Activated CD4-positive, alpha-beta memory T cell treated with anti-CD3 and anti-CD28 coated beads for 36 hours (primary cell): ENCODE results near the gene SEMA3B. TPM values are rescaled to one million over a fixed set of nuclear protein-coding genes. Genes with fewer than 3 reads are reported as not detected.
"Not testable (repeated sequence)": the region's sequence is repeated elsewhere in the genome, so short reads cannot be mapped to it uniquely, and the experiment has no call there.

Source experiments
- CTCF ChIA-PET: fragments of 350-600 bp; sonication (Branson Sonifier 250); formaldehyde crosslinking; loops from one replicate; lab custom pipeline; 2021; ENCODE audit warnings: antibody characterized with exemption, inconsistent platforms; lab: Charles Lee
- POLR2A ChIA-PET: fragments of 350-600 bp; sonication (Branson Sonifier 250); formaldehyde crosslinking; loops from one replicate; lab custom pipeline; 2021; ENCODE audit warnings: antibody characterized with exemption; lab: Charles Lee
- DNase-seq: peaks from one replicate; pipeline ENCODE4 v3.0.0-alpha.2; 2020
- H3K27ac Mint-ChIP-seq: one replicate; pipeline ENCODE4 v1.8.0; 2021; ENCODE audit warnings: mixed read lengths
- H3K27me3 Mint-ChIP-seq: one replicate; pipeline ENCODE4 v1.8.0; 2021; ENCODE audit warnings: mixed read lengths
- H3K36me3 Mint-ChIP-seq: one replicate; pipeline ENCODE4 v1.8.0; 2021; ENCODE audit warnings: mixed read lengths
- H3K4me1 Mint-ChIP-seq: one replicate; pipeline ENCODE4 v1.8.0; 2021; ENCODE audit warnings: low read depth, mixed read lengths
- H3K4me3 Mint-ChIP-seq: one replicate; pipeline ENCODE4 v1.8.0; 2021; ENCODE audit warnings: mild to moderate bottlenecking, mixed read lengths
- H3K9me3 Mint-ChIP-seq: one replicate; pipeline ENCODE4 v1.8.0; 2021; ENCODE audit warnings: mixed read lengths
- intact Hi-C: fragments of 100-400 bp; cut with micrococcal nuclease; formaldehyde crosslinking; loops from one replicate; pipeline ENCODE4 v1.15.1; 2023
- total RNA-seq, 2 experiments: library from RNA; stranded (reverse); gene quantifications; one replicate each; pipeline ENCODE4 v1.2.3, GENCODE V29; 2021

The SEMA3B gene
- total RNA-seq, 2 experiments from 2014 or later = 0.86 to 0.97 TPM

GRCh38 chr3:50266017-50266416, 2.9 kb upstream of the SEMA3B start:
- no peak overlapping the region for H3K4me3 Mint-ChIP-seq
- H3K27me3 Mint-ChIP-seq = no peaks in the 10 kb centered on the region
- intact Hi-C loops = no loop called here
- H3K36me3 Mint-ChIP-seq = no peaks in the 10 kb centered on the region
- no peak overlapping the region for H3K27ac Mint-ChIP-seq
- H3K9me3 Mint-ChIP-seq = no peaks in the 10 kb centered on the region
- H3K4me1 Mint-ChIP-seq = no peaks in the 10 kb centered on the region
- POLR2A ChIA-PET = interaction anchor here (1.5 kb wide), 1 partner anchor 20 kb away, joined by 6 read pairs; no protein-coding TSS in a partner anchor
- CTCF ChIA-PET = interaction anchor here (1.4 kb wide), 2 partner anchors 40 to 71 kb away, joined by 3 read pairs; no protein-coding TSS in a partner anchor
- DNase-seq = no peak

DNA sequence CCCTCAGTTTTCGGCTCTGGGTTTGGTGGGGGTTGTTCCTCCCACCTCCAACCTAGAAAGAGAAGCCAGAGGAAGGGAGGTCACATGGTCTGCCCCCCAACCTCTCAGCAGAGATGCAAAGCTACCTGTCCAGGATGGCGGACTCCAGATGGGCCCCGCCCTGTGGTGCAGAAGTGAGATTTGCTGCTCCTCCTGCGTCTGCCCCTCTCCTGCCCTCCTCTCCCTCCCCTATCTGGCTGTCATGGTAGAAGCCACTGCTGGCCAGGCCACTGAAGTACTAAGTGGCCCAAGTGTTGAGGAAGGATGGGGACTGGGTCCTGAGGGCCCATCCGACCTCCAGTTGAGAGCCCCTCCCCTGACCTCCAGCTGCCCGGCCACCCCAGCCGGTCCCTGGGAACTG, 2.1 kb upstream of the SEMA3B start:
- Mint-ChIP-seq H3K27me3 (no peaks in the 10 kb centered on the region), H3K4me1 (peaks cover 3% of the 10 kb centered on the region), H3K36me3 (no peaks in the 10 kb centered on the region), H3K27ac (no peak overlapping the region), H3K9me3 (no peaks in the 10 kb centered on the region), H3K4me3 (no peak overlapping the region)
- ChIA-PET CTCF (interaction anchor here (0.6 to 1.7 kb wide), 5 partner anchors 20 to 135 kb away, joined by 3 to 8 read pairs (median 3); no protein-coding TSS in a partner anchor), POLR2A (interaction anchor here (1.5 kb wide), 1 partner anchor 21 kb away, joined by 6 read pairs; no protein-coding TSS in a partner anchor)
- DNase-seq = no peak
- intact Hi-C loops = no loop called here

GRCh38 chr3:50267280-50267913, 1.6 kb upstream of the SEMA3B start:
- Mint-ChIP-seq H3K36me3 (no peaks in the 10 kb centered on the region), H3K4me1 (peaks cover 4% of the 10 kb centered on the region), H3K27me3 (no peaks in the 10 kb centered on the region), H3K4me3 (no peak overlapping the region), H3K9me3 (no peaks in the 10 kb centered on the region), H3K27ac (no peak overlapping the region)
- intact Hi-C loops = no loop called here
- ChIA-PET POLR2A (interaction anchor here (1.5 kb wide), 1 partner anchor 21 kb away, joined by 6 read pairs; no protein-coding TSS in a partner anchor), CTCF (interaction anchor here (0.6 to 1.7 kb wide), 5 partner anchors 21 to 135 kb away, joined by 3 to 8 read pairs (median 3); no protein-coding TSS in a partner anchor)
- DNase-seq = no peak

DNA sequence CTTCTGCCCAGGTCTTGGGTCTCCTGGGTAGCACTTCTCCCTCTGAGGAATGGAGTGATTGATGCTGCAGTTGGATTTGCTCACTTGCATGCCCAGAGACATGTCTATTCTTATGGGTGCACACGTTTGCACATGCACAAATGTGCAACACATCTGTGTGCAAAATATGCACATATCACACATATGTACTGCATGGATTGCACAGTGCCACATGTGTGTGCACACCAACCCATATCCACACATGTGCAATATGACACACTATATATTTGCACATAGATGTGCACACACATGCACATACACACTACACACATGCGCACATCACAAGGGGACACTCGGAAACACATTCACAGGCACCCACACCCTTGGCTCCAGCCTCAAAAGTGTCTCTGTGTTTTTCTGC, 671 bp upstream of the SEMA3B start:
- POLR2A ChIA-PET = no interaction called here
- Mint-ChIP-seq H3K27me3 (peaks cover 5% of the 10 kb centered on the region), H3K4me3 (no peak overlapping the region), H3K4me1 (peaks cover 10% of the 10 kb centered on the region), H3K27ac (no peak overlapping the region), H3K9me3 (no peaks in the 10 kb centered on the region), H3K36me3 (no peaks in the 10 kb centered on the region)
- CTCF ChIA-PET = interaction anchor here (1.7 kb wide), 1 partner anchor 21 kb away, joined by 8 read pairs; no protein-coding TSS in a partner anchor
- no peak for DNase-seq
- intact Hi-C loops = no loop called here

GRCh38 chr3:50269460-50269859, 513 bp downstream of the SEMA3B start:
- intact Hi-C loops = no loop called here
- no peak overlapping the region for H3K27ac Mint-ChIP-seq

DNA sequence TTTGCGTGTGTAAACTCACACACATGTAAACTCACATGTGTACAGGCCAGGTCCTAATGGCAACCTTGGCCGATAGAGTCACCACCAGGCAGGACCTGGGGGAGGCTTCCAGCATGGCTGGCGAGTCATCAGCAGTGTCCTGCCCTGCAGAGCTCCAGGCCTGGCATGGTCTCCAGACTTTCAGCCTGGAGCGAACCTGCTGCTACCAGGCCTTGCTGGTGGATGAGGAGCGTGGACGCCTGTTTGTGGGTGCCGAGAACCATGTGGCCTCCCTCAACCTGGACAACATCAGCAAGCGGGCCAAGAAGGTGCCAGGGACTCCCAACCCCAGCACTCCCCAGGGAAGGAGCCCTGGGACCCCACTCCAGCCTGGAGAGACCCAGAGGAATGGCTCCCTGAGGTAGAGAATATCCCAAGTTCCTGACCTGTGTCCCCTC, 1.0 kb downstream of the SEMA3B start:
- CTCF ChIA-PET = interaction anchor here (1.0 to 4.3 kb wide), 2 partner anchors 24 to 77 kb away, joined by 5 to 45 read pairs; partner anchors contain the start of gene GNAT1
- H3K36me3 Mint-ChIP-seq = no peaks in the 10 kb centered on the region
- peaks cover 16% of the 10 kb centered on the region for H3K27me3 Mint-ChIP-seq
- H3K4me3 Mint-ChIP-seq = no peak overlapping the region
- no peaks in the 10 kb centered on the region for H3K9me3 Mint-ChIP-seq
- H3K4me1 Mint-ChIP-seq = peaks cover 21% of the 10 kb centered on the region
- no peak overlapping the region for H3K27ac Mint-ChIP-seq
- no peak for DNase-seq
- intact Hi-C loops = loop anchor here (5.0 kb wide), 1 partner anchor 148 kb away; no protein-coding TSS in a partner anchor
- POLR2A ChIA-PET = no interaction called here

More at GRCh38 chr3:50269460-50269859, 513 bp downstream of the SEMA3B start:
- POLR2A ChIA-PET = no interaction called here
- H3K4me1 Mint-ChIP-seq = peaks cover 18% of the 10 kb centered on the region
- H3K36me3 Mint-ChIP-seq = no peaks in the 10 kb centered on the region
- H3K27me3 Mint-ChIP-seq = peaks cover 12% of the 10 kb centered on the region
- H3K9me3 Mint-ChIP-seq = no peaks in the 10 kb centered on the region
- DNase-seq = no peak
- CTCF ChIA-PET = interaction anchor here (1.0 to 4.3 kb wide), 2 partner anchors 23 to 77 kb away, joined by 5 to 45 read pairs; partner anchors contain the start of gene GNAT1
- no peak overlapping the region for H3K4me3 Mint-ChIP-seq

- CTCF ChIA-PET = interaction anchor here (0.6 to 5.0 kb wide), 4 partner anchors 10 to 78 kb away, joined by 3 to 45 read pairs (median 25); partner anchors contain the start of gene GNAT1
- Mint-ChIP-seq H3K4me3 (no peak overlapping the region), H3K9me3 (no peaks in the 10 kb centered on the region), H3K27me3 (peaks cover 22% of the 10 kb centered on the region), H3K27ac (no peak overlapping the region), H3K36me3 (no peaks in the 10 kb centered on the region), H3K4me1 (peaks cover 27% of the 10 kb centered on the region)
- POLR2A ChIA-PET = interaction anchor here (0.9 kb wide), 1 partner anchor 13 kb away, joined by 3 read pairs; no protein-coding TSS in a partner anchor
- DNase-seq = no peak
- intact Hi-C loops = loop anchor here (5.0 kb wide), 1 partner anchor 148 kb away; no protein-coding TSS in a partner anchor
Observed at GRCh38 chr3:50270422-50271224, 1.7 kb downstream of the SEMA3B start.

DNA sequence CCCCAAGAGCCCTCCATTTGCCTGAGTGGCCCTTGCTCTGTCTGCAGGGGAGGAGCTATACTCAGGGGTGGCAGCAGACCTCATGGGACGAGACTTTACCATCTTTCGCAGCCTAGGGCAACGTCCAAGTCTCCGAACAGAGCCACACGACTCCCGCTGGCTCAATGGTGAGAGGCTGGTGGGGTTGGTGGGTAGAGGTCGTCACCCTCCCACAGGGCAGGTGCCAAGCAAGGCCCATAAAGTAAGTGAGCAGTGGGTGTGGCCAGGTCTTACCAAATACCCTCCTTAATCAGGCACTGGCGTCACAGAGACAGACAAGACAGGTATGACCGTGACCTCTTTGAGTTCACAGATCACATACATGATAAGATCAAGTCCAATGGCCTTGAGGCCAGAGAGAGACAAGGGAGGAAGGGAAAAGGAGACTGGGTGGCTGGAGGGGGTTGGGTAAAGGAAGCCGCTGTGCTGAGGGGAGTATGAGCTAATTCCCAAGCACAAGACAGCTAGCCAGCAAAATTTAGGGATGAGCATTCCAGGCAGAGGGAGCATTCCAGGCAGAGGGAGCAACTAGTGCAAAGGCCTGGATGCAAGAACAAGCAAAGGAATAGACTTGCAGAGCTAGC, 2.5 kb downstream of the SEMA3B start:
- H3K9me3 Mint-ChIP-seq = no peaks in the 10 kb centered on the region
- peaks cover 32% of the 10 kb centered on the region for H3K4me1 Mint-ChIP-seq
- peaks cover 27% of the 10 kb centered on the region for H3K27me3 Mint-ChIP-seq
- intact Hi-C loops = loop anchor here (5.0 kb wide), 1 partner anchor 149 kb away; no protein-coding TSS in a partner anchor
- ChIA-PET POLR2A (interaction anchor here (0.9 kb wide), 1 partner anchor 13 kb away, joined by 3 read pairs; no protein-coding TSS in a partner anchor), CTCF (interaction anchor here (0.6 to 5.0 kb wide), 9 partner anchors 11 to 78 kb away, joined by 3 to 45 read pairs (median 4); partner anchors contain the start of genes GNAT1 and IFRD2)
- no peak overlapping the region for H3K27ac Mint-ChIP-seq
- no peak for DNase-seq
- no peak overlapping the region for H3K4me3 Mint-ChIP-seq
- no peaks in the 10 kb centered on the region for H3K36me3 Mint-ChIP-seq

DNA sequence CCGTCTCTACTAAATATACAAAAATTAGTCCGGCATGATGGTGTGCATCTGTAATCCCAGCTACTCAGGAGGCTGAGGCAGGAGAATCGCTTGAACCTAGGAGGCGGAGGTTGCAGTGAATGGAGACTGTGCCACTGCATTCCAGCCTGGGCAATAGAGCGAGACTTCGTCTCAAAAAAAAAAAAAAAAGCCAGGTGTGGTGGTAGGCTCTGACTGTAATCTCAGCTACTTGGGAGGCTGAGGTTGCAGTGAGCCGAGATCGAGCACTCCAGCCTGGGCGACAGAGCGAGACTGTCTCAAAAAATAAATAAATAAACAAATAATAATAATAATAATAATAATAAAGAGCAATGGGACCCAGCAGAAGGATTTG, 3.6 kb downstream of the SEMA3B start:
- intact Hi-C loops = loop anchor here (5.0 kb wide), 1 partner anchor 150 kb away; no protein-coding TSS in a partner anchor
- H3K9me3 Mint-ChIP-seq, DNase-seq, H3K4me3 Mint-ChIP-seq, POLR2A ChIA-PET, H3K36me3 Mint-ChIP-seq, H3K27ac Mint-ChIP-seq: not testable (repeated sequence)
- peaks cover 27% of the 10 kb centered on the region for H3K27me3 Mint-ChIP-seq
- CTCF ChIA-PET = interaction anchor here (0.6 to 5.0 kb wide), 13 partner anchors 12 to 165 kb away, joined by 3 to 45 read pairs (median 3); partner anchors contain the start of genes GNAT1 and IFRD2
- H3K4me1 Mint-ChIP-seq = peaks cover 32% of the 10 kb centered on the region

DNA sequence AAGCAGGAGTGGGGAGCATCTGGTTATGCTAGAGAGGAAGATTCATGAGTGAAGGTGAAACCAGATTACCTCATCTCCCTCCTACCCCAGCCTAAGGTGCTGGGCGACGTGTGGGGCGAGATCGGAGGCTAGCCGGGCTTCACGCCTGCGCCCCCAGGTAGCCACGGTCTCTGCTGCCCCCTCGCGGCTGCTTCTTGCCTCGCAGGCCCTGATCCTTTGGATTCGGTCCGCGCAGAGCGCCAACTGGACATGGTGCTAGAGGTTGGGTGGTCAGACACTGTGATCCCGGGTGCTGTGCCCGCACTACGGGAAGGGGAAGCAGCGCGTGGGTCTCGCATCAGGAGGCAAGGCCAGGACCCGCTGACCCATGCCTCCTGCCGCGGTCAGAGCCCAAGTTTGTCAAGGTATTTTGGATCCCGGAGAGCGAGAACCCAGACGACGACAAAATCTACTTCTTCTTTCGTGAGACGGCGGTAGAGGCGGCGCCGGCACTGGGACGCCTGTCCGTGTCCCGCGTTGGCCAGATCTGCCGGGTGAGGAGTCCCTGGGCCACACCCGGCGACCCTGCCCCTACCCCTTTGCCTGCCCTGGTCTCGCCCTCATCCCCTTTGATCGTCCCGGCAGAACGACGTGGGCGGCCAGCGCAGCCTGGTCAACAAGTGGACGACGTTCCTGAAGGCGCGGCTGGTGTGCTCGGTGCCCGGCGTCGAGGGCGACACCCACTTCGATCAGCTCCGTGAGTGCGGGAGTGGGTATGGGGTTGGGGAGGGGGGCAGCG, 4.2 kb downstream of the SEMA3B start:
- no peak overlapping the region for H3K27ac Mint-ChIP-seq
- no peaks in the 10 kb centered on the region for H3K9me3 Mint-ChIP-seq
- ChIA-PET POLR2A (no interaction called here), CTCF (interaction anchor here (0.7 to 5.0 kb wide), 6 partner anchors 38 to 86 kb away, joined by 3 to 45 read pairs (median 8); partner anchors contain the start of genes GNAI2 and GNAT1)
- peaks cover 27% of the 10 kb centered on the region for H3K27me3 Mint-ChIP-seq
- H3K36me3 Mint-ChIP-seq = no peaks in the 10 kb centered on the region
- intact Hi-C loops = loop anchor here (1.0 to 5.0 kb wide), 4 partner anchors 27 to 151 kb away; no protein-coding TSS in a partner anchor
- peak; percentile 94 for DNase-seq
- H3K4me1 Mint-ChIP-seq = peaks cover 32% of the 10 kb centered on the region
- peak overlapping the region; percentile 38 for H3K4me3 Mint-ChIP-seq
